ENCODE data around the gene ATP10B. TPM values are rescaled to one million over a fixed set of nuclear protein-coding genes. Genes with fewer than 3 reads are reported as not detected.

Gene ATP10B
- total and polyA plus RNA-seq, 2 donors = 0.22 to 3.4 TPM

DNA sequence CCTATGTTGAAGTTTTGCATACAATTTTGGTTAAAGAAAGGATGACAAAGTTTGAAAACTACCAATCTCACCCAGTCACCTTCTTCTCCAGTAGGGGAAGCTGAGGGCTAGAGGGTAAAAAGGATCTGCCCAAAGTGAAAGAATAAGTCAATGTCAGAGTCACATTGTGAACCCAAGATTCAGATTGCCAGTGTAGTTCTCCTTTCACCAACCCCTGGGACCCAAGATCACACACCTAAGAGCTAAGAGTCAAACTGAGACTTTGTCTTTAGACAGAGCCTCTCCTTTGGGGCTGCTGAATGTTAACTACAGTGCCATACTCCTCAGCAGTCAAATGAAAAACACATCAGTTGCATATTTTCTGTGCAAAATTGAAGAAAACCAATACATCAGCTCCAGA, 210.6 kb downstream of the ATP10B start:
- Histone ChIP-seq H3K36me3 (ENCODE audit: insufficient read depth) (no peaks in the 10 kb centered on the region), H3K4me1 (ENCODE audit: insufficient read depth) (no peaks in the 10 kb centered on the region), H3K27ac (ENCODE audit: low read depth) (no peak overlapping the region), H3K4me3 (ENCODE audit: low read depth, low read length) (no peak overlapping the region)
- DNase-seq (ENCODE audit: extremely low spot score) = no peak

DNA sequence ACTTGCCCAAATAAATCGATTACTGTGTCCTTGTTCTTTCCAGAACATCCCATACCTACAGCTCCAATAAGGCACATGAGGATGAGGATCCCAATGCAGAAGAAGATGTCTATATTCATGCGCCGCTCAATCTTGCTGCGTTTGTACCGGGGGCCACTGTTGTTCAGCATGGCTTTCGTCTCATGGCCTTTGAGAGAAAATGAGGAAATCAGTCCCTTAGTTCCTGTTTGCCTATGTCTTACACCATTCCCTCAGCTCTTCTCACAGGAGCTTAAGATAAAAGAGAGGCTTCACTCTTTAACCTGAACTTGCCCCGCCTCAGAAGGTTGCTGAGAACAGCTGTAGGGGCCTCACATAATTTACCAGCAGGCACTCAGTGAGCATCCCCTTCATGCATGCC, 211.6 kb downstream of the ATP10B start:
- 81% methylated on average over 7 of the region's 7 CpGs for WGBS
- no peak for DNase-seq (ENCODE audit: extremely low spot score)
- Histone ChIP-seq H3K4me1 (ENCODE audit: insufficient read depth) (no peaks in the 10 kb centered on the region), H3K27ac (ENCODE audit: low read depth) (no peak overlapping the region), H3K36me3 (ENCODE audit: insufficient read depth) (no peaks in the 10 kb centered on the region), H3K4me3 (ENCODE audit: low read depth, low read length) (no peak overlapping the region)

DNA sequence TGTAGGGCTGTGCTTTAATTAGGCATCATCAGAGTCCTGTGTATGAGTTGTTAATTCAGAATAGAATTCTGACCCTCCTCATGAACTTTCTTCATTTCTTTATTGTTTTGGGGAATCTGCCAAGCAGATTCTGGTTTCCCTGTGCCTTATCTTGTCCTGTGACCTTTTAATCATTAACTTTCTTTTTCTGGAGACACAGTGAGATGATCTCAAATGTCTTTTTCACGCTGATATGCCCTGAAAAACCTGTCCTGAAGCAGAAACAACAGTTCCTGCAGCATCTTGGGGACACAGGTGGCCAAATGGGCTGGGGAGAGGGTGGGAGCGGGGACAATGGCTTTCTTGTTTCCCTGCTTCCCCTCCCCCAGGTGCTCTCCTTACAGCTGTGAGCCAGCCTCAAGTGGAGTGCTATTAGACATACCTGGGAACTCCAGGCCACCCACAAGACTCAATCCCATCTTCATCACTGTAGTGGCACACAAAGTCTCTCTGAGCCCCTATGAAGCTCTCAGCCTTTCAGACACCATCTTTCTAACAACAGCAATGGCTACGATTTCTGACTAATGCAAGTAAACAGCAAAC, 213.8 kb downstream of the ATP10B start:
- H3K4me1 ChIP-seq (ENCODE audit: insufficient read depth) = no peaks in the 10 kb centered on the region
- 73% methylated on average over 3 of the region's 3 CpGs for WGBS
- no peak for DNase-seq (ENCODE audit: extremely low spot score)

DNA sequence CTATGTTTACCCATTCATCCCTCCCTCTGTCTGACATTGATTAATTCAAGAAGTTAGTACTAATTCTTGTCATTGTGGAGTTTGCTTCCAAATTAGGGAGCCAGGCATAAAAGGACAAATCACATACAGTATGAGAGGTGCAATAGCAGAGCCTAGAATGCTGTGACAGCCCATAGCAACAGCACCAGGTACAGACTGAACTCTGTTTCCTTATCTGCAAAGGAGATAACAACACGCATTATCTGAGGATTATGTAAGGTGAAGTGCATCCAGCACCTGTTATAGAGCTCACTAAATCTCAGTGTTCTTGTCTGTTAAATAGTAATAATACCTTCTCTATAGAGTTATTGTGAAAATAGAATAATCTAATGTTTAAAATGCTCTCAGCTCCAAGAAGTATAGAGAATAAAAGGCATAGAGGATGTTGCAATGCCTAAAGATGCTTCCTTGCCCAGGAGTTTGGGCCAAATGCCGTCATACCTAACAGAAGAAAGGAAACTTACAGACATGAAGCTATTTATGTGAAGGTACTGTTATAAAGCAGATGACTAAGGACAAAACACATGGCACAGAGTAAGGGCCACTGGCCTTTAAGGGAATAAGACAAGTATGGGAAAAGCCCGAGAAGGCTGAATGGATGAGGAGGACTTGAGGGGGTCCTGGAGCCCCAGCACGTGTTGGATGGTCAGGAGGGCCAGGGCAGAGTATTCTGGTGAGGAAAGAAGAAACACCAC, 214.5 kb downstream of the ATP10B start:
- H3K4me1 ChIP-seq (ENCODE audit: insufficient read depth) = no peaks in the 10 kb centered on the region
- no peak overlapping the region for H3K4me3 ChIP-seq (ENCODE audit: low read depth, low read length)
- H3K36me3 ChIP-seq (ENCODE audit: insufficient read depth) = no peaks in the 10 kb centered on the region
- DNase-seq (ENCODE audit: extremely low spot score) = no peak
- no peak overlapping the region for H3K27ac ChIP-seq (ENCODE audit: low read depth)
- whole genome bisulfite sequencing = 73% methylated on average over 4 of the region's 4 CpGs

More for the DNA sequence above, 213.8 kb downstream of the ATP10B start:
- no peak overlapping the region for H3K27ac ChIP-seq (ENCODE audit: low read depth)
- H3K4me3 ChIP-seq (ENCODE audit: low read depth, low read length) = no peak overlapping the region
- no peaks in the 10 kb centered on the region for H3K36me3 ChIP-seq (ENCODE audit: insufficient read depth)

DNA sequence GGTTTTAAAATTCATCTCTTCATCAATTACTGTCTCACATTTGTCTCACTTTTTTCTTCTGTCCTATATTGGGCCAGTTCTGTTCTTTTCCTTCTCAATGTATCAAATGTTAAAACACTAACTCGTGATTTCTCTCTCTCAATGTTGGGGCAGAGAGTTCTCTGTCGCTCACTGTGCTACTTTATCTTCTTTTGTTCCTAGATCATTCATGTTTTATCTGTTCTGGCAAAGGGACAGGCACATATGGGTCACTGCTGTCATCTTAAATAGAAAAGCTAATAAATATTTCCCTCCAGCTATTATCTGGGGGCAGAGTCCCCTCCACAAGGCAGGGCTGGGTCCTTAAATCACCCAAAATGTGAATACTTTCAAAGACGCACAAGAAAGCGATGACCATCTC, 216.3 kb downstream of the ATP10B start:
- no peak overlapping the region for H3K4me3 ChIP-seq (ENCODE audit: low read depth, low read length)
- no peaks in the 10 kb centered on the region for H3K36me3 ChIP-seq (ENCODE audit: insufficient read depth)
- H3K4me1 ChIP-seq (ENCODE audit: insufficient read depth) = no peaks in the 10 kb centered on the region
- DNase-seq (ENCODE audit: extremely low spot score) = no peak
- H3K27ac ChIP-seq (ENCODE audit: low read depth) = no peak overlapping the region
- WGBS = 79% methylated on average over 4 of the region's 4 CpGs

DNA sequence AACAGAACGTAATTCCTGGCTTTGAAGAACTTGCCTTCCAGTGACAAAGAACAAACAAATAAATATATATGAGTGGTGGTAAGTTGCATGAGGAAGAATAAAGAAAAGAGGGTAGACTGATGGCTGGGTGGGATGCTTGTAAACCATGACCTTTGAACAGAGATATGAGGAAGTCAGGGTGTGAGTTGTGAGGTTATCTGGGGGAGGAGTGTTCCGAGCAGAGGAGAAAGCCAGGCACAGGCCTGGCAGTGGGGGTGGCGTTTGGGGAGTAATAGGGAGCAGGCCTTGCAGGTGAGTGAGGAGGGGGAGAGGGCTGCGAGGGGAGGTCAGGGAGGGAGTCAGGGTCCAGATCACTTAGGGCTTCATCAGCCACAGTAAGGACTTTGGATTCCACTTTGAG, 217.0 kb downstream of the ATP10B start:
- DNase-seq (ENCODE audit: extremely low spot score) = no peak
- WGBS = 73% methylated on average over 4 of the region's 4 CpGs
- Histone ChIP-seq H3K27ac (ENCODE audit: low read depth) (no peak overlapping the region), H3K4me1 (ENCODE audit: insufficient read depth) (no peaks in the 10 kb centered on the region), H3K4me3 (ENCODE audit: low read depth, low read length) (no peak overlapping the region), H3K36me3 (ENCODE audit: insufficient read depth) (no peaks in the 10 kb centered on the region)

DNA sequence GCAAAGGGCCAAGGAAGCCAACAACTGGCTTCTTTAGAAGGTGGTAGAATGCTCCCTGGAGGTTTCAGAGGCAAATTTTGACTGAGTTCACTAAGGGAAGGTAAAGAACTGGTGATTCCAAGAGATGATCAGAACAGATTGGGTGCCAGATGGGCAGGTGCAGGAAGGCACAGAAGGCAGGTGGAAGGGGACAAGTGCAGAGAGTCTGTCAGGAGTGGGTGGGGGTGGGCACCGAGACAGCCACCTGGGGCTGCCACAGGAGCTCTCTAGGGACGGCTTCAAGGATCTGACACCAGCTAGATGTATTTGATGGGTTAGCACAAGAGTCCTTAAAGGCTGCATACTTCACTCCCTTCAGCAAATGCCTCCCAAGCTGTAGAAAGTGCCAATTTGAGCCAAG, 223.0 kb downstream of the ATP10B start:
- H3K27ac ChIP-seq (ENCODE audit: low read depth) = no peak overlapping the region
- peaks cover 1% of the 10 kb centered on the region for H3K4me1 ChIP-seq (ENCODE audit: insufficient read depth)
- WGBS = 85% methylated on average over 2 of the region's 2 CpGs
- H3K36me3 ChIP-seq (ENCODE audit: insufficient read depth) = no peaks in the 10 kb centered on the region
- no peak for DNase-seq (ENCODE audit: extremely low spot score)
- no peak overlapping the region for H3K4me3 ChIP-seq (ENCODE audit: low read depth, low read length)

DNA sequence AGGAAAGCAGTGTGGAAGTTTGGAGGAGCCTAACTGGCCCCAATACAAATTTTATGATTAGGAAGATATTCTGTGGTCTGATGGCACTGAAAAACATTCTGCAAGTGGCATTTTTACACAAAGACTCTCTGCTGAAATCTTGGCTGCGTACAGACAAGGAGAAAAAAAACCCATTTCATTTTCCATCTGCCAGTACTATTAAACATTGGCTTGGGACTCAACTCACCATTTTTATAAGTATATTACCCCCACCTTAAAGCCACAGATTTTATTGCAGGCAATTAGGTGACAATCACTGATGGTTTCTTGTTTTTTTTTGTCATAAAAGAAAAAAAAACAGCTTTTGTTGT, 223.4 kb downstream of the ATP10B start:
- Histone ChIP-seq H3K27ac (ENCODE audit: low read depth) (no peak overlapping the region), H3K36me3 (ENCODE audit: insufficient read depth) (no peaks in the 10 kb centered on the region), H3K4me3 (ENCODE audit: low read depth, low read length) (no peak overlapping the region), H3K4me1 (ENCODE audit: insufficient read depth) (peaks cover 1% of the 10 kb centered on the region)
- 51% methylated on average over 1 of the region's 1 CpG for WGBS
- DNase-seq (ENCODE audit: extremely low spot score) = no peak

DNA sequence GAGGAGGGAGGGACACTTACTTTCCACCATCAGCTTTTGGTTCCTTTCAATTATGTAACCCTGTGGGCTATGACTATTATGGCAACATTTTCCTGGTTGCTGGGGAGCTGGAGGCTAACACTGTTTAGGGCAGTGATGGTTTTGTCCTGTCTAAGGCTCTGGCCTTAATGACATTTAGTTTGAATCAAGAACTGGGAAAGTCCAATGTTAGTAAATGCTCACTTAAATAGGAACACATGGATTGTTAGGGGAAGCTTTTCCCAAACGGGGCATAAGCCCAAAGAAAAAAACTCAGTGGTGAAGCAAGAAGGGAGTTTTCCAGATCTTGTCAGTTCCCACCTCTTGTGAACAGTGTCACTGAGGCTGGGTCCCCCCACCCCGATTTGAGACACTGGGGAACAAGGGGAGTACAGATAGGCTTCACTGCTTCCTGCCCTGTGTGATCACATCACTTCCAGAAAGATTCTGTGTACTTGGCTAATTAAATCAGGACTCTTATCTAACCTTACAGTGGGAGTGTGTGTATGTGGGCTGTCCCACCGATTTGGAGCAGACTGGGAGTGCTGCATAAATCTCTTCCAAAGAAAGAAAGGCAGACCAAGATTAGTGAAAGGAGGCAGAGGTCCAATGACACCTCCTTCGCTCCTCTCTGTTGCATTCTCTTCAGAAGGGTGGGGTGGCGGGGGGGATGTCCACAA, 223.9 kb downstream of the ATP10B start:
- Histone ChIP-seq H3K4me3 (ENCODE audit: low read depth, low read length) (no peak overlapping the region), H3K36me3 (ENCODE audit: insufficient read depth) (no peaks in the 10 kb centered on the region), H3K4me1 (ENCODE audit: insufficient read depth) (peaks cover 1% of the 10 kb centered on the region), H3K27ac (ENCODE audit: low read depth) (no peak overlapping the region)
- DNase-seq (ENCODE audit: extremely low spot score) = no peak
- 48% methylated on average over 5 of the region's 5 CpGs for WGBS

DNA sequence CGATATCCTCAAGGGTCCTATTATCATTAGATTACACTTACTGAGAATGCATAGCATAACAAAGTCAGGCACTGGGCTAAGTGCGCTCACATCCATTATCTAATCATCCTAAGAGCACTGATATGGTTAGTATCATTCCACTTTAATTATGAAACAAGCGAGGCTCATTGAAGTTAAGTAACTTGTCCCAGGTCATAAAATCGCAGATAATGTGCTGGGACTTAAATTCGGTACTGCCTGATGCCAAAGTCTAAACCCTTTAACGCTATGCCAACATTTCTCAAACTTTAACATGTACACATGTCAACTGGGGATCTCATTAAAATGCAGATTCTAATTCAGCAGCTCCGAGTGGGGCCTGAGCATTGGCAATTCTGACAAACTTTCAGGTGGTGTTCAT, 225.7 kb downstream of the ATP10B start:
- Histone ChIP-seq H3K4me1 (ENCODE audit: insufficient read depth) (peaks cover 1% of the 10 kb centered on the region), H3K4me3 (ENCODE audit: low read depth, low read length) (no peak overlapping the region), H3K27ac (ENCODE audit: low read depth) (no peak overlapping the region), H3K36me3 (ENCODE audit: insufficient read depth) (no peaks in the 10 kb centered on the region)
- no peak for DNase-seq (ENCODE audit: extremely low spot score)
- WGBS = 39% methylated on average over 7 of the region's 7 CpGs

DNA sequence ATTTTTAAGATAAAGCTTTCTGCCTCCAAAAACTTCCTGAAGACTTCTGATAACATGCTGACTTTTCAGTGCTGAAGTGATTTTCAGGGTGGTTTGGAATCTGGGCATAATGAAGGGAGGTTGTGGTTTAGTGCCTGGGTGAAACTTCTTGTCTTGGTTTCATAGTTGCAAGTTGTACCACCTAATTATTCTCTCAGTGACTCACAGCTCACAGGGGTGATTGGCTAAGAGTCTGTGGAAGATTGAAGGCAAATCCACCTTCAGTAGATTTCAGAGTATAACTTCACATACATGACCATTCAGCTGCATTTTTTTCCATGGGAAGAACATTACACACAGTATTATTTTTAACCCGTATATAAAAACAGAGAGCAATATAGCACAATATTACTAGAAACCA, 230.5 kb downstream of the ATP10B start:
- no peaks in the 10 kb centered on the region for H3K36me3 ChIP-seq (ENCODE audit: insufficient read depth)
- DNase-seq (ENCODE audit: extremely low spot score) = no peak
- H3K27ac ChIP-seq (ENCODE audit: low read depth) = no peak overlapping the region
- H3K4me1 ChIP-seq (ENCODE audit: insufficient read depth) = no peaks in the 10 kb centered on the region
- no peak overlapping the region for H3K4me3 ChIP-seq (ENCODE audit: low read depth, low read length)
- 87% methylated on average over 1 of the region's 1 CpG for WGBS

DNA sequence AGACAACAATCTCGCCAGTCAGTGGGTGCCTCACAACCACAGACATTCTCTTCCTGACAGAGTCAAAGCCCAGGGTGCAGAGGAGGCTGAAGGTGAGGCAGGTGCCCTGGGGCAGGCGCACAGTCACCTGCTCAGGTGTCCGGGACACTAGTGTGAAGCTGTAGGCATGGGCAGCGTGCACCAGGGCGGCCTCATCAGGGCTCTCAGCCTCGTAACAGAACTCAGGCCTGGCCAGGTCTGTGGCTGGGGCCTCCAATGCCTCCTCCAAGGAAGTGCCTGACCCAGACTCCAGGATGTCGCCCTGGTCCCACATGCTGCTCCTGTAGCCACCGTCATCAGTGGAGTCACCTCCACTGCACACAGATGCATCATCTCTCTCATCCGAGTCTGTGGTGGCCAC, 231.6 kb downstream of the ATP10B start:
- Histone ChIP-seq H3K4me1 (ENCODE audit: insufficient read depth) (no peaks in the 10 kb centered on the region), H3K36me3 (ENCODE audit: insufficient read depth) (no peaks in the 10 kb centered on the region), H3K4me3 (ENCODE audit: low read depth, low read length) (no peak overlapping the region), H3K27ac (ENCODE audit: low read depth) (no peak overlapping the region)
- DNase-seq (ENCODE audit: extremely low spot score) = no peak
- 95% methylated on average over 9 of the region's 9 CpGs for WGBS

DNA sequence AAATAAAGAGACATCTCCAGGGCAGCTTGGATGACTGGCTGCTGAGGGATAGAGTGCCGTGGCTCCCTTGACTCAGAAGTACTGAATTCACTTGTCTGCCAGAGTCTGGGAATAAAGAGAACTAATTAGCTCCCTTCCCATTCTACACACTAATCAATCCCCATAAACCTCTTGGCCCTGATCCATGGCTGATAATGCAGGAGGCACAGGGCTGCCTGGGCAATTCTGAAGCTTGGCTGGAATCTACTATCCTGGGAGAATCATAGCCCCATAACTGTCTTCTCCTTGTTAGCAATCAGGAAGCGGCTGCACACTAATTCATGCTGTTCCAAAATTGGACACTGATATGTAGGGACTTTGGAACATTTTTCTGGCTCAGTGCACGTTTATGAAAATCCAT, 232.6 kb downstream of the ATP10B start:
- Histone ChIP-seq H3K4me1 (ENCODE audit: insufficient read depth) (no peaks in the 10 kb centered on the region), H3K36me3 (ENCODE audit: insufficient read depth) (no peaks in the 10 kb centered on the region), H3K27ac (ENCODE audit: low read depth) (no peak overlapping the region), H3K4me3 (ENCODE audit: low read depth, low read length) (no peak overlapping the region)
- 33% methylated on average over 3 of the region's 3 CpGs for WGBS
- no peak for DNase-seq (ENCODE audit: extremely low spot score)

DNA sequence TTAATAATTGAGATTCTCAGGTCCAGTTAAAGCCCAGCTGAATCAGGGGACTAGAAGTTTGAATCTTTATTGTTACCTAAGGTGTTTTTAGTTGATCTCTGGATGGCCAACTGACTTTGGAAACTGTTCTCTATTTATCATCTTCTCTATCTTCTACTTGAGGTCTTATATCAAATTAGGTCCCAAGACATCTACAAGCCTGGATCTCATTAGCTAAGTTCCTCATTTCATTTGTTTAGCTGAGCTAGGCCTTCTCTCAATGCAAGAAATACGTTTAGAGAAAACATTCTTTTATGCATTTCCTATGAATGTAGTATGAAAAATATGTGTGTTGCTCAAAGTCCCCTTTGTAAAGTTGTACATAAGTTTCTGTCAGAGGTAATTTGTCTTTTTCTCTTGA, 233.7 kb downstream of the ATP10B start:
- no peaks in the 10 kb centered on the region for H3K4me1 ChIP-seq (ENCODE audit: insufficient read depth)
- no peak for DNase-seq (ENCODE audit: extremely low spot score)
- WGBS = 39% methylated on average over 1 of the region's 1 CpG
- no peak overlapping the region for H3K27ac ChIP-seq (ENCODE audit: low read depth)
- H3K36me3 ChIP-seq (ENCODE audit: insufficient read depth) = no peaks in the 10 kb centered on the region
- no peak overlapping the region for H3K4me3 ChIP-seq (ENCODE audit: low read depth, low read length)

Measured in urinary bladder (tissue), 4 donors.